Activated B cell treated with CpG ODN at 0.5 μM for 24 hours (primary cell): ENCODE data around the gene ZBTB2. TPM values are rescaled to one million over a fixed set of nuclear protein-coding genes. Genes with fewer than 3 reads are reported as not detected.

Experiments
- ATAC-seq: fragments of 200-7000 bp; cut with Tn5 transposase; one replicate; pipeline ENCODE4 v1.10.0; 2021; ENCODE audit warnings: low read depth, mild to moderate bottlenecking, moderate library complexity
- CTCF ChIA-PET: fragments of 350-600 bp; sonication (Branson Sonifier 250); formaldehyde crosslinking; loops from one replicate; lab custom pipeline; 2021; ENCODE audit warnings: antibody characterized with exemption; lab: Charles Lee
- POLR2A ChIA-PET: fragments of 350-600 bp; sonication (Branson Sonifier 250); formaldehyde crosslinking; loops from one replicate; lab custom pipeline; 2021; ENCODE audit warnings: antibody characterized with exemption; lab: Charles Lee
- DNase-seq: peaks from one replicate; pipeline ENCODE4 v3.0.0; 2022
- H3K27ac Mint-ChIP-seq: one replicate; pipeline ENCODE4 v1.8.0; 2020; ENCODE audit warnings: mixed read lengths
- H3K27me3 Mint-ChIP-seq: one replicate; pipeline ENCODE4 v1.8.0; 2021; ENCODE audit warnings: mixed read lengths
- H3K36me3 Mint-ChIP-seq: one replicate; pipeline ENCODE4 v1.8.0; 2021; ENCODE audit warnings: low read depth, mixed read lengths
- H3K4me1 Mint-ChIP-seq: one replicate; pipeline ENCODE4 v1.8.0; 2021; ENCODE audit warnings: mixed read lengths
- H3K4me3 Mint-ChIP-seq: one replicate; pipeline ENCODE4 v1.8.0; 2020; ENCODE audit warnings: mild to moderate bottlenecking, mixed read lengths
- H3K9me3 Mint-ChIP-seq: one replicate; pipeline ENCODE4 v1.8.0; 2020; ENCODE audit warnings: mixed read lengths
- CTCF ChIP-seq: fragments of 200-600 bp; IDR thresholded peaks from one replicate; pipeline ENCODE4 v1.8.0; 2022; ENCODE audit warnings: antibody characterized with exemption, mild to moderate bottlenecking
- intact Hi-C: fragments of 100-400 bp; cut with micrococcal nuclease; formaldehyde crosslinking; loops from one replicate; pipeline ENCODE4 v1.15.1; 2024
- total RNA-seq: library from RNA; stranded (reverse); gene quantifications from 2 replicates; pipeline ENCODE4 v1.2.3, GENCODE V29; 2022

The ZBTB2 gene
- total RNA-seq, 1 donor from 2014 or later: 17.3 TPM

- Mint-ChIP-seq H3K27me3 (no peaks in the 10 kb centered on the region), H3K9me3 (no peaks in the 10 kb centered on the region), H3K4me3 (no peak overlapping the region), H3K36me3 (peaks cover 36% of the 10 kb centered on the region), H3K27ac (no peak overlapping the region), H3K4me1 (peaks cover 46% of the 10 kb centered on the region)
- DNase-seq (no peak), ATAC-seq (no peak)
- POLR2A ChIA-PET: interaction anchor here (2.8 kb wide), 1 partner anchor 16 kb away, joined by 9 read pairs; no protein-coding TSS in a partner anchor
- no peak for TF ChIP-seq CTCF
- CTCF ChIA-PET: no interaction called here
- intact Hi-C loops: no loop called here
Observed at GRCh38 chr6:151374036-151374683, 17.2 kb downstream of the ZBTB2 start.

GRCh38 chr6:151372164-151372563, 19.2 kb downstream of the ZBTB2 start:
- H3K27ac Mint-ChIP-seq: no peak overlapping the region
- ChIA-PET POLR2A (no interaction called here), CTCF (no interaction called here)
- peaks cover 34% of the 10 kb centered on the region for H3K4me1 Mint-ChIP-seq
- TF ChIP-seq CTCF: no peak
- intact Hi-C loops: no loop called here
- ATAC-seq (no peak), DNase-seq (no peak)
- no peak overlapping the region for H3K4me3 Mint-ChIP-seq
- H3K9me3 Mint-ChIP-seq: no peaks in the 10 kb centered on the region
- H3K36me3 Mint-ChIP-seq: peaks cover 41% of the 10 kb centered on the region
- H3K27me3 Mint-ChIP-seq: no peaks in the 10 kb centered on the region

GRCh38 chr6:151370509-151371078, 20.8 kb downstream of the ZBTB2 start:
- H3K27ac Mint-ChIP-seq: no peak overlapping the region
- no peak for TF ChIP-seq CTCF
- no peaks in the 10 kb centered on the region for H3K27me3 Mint-ChIP-seq
- H3K4me1 Mint-ChIP-seq: peaks cover 19% of the 10 kb centered on the region
- ATAC-seq (no peak), DNase-seq (no peak)
- intact Hi-C loops: no loop called here
- H3K36me3 Mint-ChIP-seq: peaks cover 56% of the 10 kb centered on the region
- ChIA-PET CTCF (no interaction called here), POLR2A (no interaction called here)
- H3K9me3 Mint-ChIP-seq: no peaks in the 10 kb centered on the region
- no peak overlapping the region for H3K4me3 Mint-ChIP-seq

- ChIA-PET POLR2A (no interaction called here), CTCF (no interaction called here)
- Mint-ChIP-seq H3K36me3 (peaks cover 66% of the 10 kb centered on the region), H3K4me1 (no peaks in the 10 kb centered on the region), H3K27me3 (no peaks in the 10 kb centered on the region), H3K27ac (no peak overlapping the region), H3K4me3 (no peak overlapping the region), H3K9me3 (no peaks in the 10 kb centered on the region)
- TF ChIP-seq CTCF: no peak
- intact Hi-C loops: no loop called here
- ATAC-seq (no peak), DNase-seq (no peak)
Observed at GRCh38 chr6:151365233-151365632, 26.1 kb downstream of the ZBTB2 start.

- Mint-ChIP-seq H3K9me3 (no peaks in the 10 kb centered on the region), H3K4me1 (no peaks in the 10 kb centered on the region), H3K36me3 (peaks cover 40% of the 10 kb centered on the region), H3K27me3 (no peaks in the 10 kb centered on the region), H3K27ac (no peak overlapping the region), H3K4me3 (no peak overlapping the region)
- POLR2A ChIA-PET: no interaction called here
- CTCF ChIA-PET: no interaction called here
- ATAC-seq (no peak), DNase-seq (no peak)
- no peak for TF ChIP-seq CTCF
- intact Hi-C loops: no loop called here
Observed at GRCh38 chr6:151359486-151359885, 31.9 kb downstream of the ZBTB2 start.
